GM18520 (cell line): ENCODE data around the gene CFAP210.
"Not testable (repeated sequence)": the region's sequence is repeated elsewhere in the genome, so short reads cannot be mapped to it uniquely, and the experiment has no call there.

Source experiments
- ATAC-seq: cut with Tn5 transposase; IDR thresholded peaks from one replicate; pipeline ENCODE4 v1.9.1; 2021; ENCODE audit not compliant: unreplicated experiment

The CFAP210 gene

DNA sequence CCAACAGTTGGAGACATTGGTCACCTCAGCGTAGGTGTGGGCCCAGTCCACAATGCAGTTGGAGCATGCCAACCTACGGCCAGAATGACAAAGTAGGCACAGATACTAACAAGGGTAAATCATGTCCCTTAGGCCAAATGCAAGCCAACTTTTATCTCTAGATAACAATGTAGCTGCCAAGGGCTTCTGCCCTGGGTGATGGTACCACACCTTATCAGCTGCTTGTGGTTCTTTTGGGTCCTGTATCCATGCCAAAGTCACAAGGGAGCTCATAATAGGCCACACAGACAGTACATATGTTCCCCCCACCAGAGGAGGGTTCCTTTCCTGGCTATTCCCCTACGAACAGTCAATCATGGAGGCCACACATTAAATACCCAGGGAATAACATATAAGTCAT, 19.1 kb upstream of the CFAP210 start:
- ATAC-seq, result no peak

DNA sequence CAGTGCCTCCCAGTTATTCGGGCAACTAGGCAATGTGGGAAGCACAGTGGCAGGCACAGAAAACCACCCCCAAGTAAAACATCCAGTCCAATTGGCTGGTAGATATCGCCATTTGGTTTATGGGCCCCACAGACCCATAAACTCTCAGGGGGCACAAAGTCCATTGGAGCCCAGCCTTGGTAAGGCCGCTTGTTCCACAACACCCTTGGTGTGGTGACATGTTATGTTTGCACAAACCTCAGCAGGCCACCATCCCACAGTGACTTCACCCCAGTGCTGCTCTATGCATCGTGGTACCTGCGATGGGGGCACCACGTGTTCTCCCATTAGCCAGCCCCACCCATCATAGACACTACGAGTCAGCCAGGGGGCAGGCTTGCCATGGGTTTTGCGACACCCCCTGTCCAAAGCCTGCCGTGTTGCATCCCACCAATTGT, 18.6 kb upstream of the CFAP210 start:
- no peak for ATAC-seq

DNA sequence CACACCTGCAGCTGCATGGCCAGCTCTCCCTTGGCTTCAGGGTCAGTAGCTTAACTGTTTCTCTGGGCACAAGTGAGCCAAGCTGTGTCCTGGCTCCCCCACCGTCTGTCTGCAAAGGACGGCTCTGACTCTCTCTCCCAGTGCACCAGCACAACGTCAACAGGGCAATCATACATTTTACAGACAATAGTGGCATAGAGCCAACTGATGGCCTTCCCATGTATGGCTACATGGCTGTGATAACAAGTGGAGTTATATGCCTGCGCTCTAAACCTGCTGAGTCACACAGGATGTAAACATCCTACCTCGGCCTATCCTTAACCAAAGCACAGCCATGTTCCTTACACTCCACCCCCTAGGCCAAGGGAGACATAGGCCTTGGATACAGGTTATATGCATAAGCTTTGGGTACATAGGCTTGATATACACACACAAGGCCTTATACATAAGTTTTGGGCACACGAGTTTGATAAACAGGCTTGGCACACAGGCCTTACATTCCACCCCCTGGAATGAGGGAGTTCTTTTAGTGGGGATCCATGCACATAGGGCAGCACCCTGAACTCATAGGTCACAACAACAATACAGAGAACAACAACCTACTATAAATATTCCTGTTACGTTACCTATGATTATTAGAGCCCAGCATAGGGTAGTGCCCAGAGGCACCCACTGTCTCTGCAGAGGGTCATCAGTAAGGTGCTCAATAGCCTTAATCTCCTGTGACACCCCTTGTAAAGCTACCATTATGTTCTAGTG, 17.7 kb upstream of the CFAP210 start:
- ATAC-seq, result no peak

DNA sequence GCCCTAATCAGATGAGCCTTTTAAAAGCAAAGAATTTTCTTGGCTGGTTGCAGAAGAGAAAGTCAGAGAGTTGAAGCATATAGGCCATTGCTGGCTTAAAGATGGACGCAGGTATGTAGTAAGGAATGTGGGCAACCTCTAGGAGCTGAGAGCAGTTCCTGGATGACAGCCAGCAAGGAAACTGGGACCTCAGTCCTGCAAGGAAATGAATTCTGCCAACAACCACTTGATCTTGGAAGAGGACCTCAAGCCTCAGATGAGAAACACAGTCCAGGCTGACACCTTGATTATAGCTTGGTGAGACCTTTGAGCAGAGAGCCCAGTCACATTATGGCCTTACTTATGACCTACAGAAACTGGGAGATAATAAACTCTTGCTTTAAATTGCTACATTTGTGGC, 15.8 kb upstream of the CFAP210 start:
- ATAC-seq, result no peak

DNA sequence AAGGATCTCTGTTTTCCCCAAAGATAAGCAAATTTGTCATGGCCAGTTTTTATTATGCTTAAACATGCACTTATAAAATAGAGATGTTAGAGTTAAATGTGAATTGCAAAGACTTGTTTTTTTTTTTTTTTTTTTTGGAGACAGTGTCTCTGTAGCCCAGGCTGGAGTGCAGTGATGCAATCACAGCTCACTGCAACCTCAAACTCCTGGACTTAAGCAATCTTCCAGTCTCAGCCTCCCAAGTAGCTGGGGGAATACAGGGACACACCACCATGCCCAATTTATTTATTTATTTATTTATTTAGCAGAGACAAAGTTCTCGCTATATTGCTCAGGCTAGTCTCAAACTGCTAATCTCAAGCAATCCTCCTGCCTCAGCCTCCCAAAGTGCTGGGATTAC, 15.1 kb upstream of the CFAP210 start:
- no peak for ATAC-seq

DNA sequence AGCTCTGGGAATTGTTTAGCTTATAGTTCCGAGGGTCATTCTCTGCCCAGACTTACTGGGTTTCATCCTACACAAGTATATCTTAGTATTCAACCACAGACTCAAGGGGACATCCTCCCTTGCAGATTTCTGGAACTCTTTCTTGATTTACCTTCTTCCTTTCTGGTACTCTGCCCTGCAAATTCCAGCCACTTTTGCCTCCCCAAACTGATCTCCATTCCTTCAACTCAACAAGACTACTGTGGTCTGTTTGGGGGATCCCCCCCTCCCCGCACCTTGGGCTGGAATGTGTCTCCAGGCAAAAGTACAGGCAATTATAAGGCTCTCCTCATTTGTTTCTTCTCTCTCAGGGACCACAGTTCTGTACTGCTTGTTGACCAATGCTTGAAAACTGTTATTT, 13.4 kb upstream of the CFAP210 start:
- ATAC-seq, result no peak

DNA sequence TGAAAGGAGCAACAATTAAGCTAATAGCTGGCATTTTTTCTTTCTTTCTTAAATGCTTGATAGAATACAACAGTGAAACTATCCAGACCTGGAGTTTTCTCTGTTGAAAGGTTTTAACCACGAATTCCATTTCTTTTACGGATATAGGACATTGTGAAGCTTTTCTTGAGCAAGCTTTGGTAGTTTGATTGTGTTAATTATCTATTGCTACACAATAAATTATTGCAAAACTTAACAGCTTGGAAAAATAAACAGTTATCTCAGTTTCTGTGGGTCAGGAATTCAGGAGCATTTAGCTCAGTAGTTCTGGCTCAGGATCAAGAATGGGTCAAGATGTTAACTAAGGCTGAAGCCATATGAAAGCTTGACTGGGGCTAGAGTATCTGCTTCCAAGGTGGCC, 11.7 kb upstream of the CFAP210 start:
- no peak for ATAC-seq

DNA sequence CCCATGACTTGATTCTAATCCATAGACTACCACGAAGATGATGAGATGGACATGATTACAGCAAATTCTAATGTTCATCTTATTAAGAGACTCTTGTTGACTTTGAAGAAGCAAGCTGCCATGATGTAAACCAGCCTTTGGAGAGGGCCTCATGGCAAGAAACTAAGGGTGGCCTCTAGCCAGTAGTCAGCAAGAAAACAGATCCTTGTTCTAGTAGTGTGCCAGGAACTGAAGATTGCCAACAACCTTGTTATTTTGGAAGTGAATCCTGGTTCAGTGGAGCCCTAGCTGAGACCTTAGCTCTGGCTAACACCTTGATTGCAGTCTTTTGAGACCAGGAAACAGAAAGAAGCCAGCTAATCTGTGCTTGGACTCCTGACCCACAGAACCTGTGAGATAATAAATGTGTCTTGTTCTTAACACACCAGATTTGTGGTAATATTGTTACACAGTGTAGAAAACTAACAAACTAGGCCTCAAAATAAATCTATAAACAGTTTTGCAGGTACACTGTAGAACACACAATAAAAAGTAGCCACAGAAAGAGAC, 10.0 kb upstream of the CFAP210 start:
- ATAC-seq, result no peak

DNA sequence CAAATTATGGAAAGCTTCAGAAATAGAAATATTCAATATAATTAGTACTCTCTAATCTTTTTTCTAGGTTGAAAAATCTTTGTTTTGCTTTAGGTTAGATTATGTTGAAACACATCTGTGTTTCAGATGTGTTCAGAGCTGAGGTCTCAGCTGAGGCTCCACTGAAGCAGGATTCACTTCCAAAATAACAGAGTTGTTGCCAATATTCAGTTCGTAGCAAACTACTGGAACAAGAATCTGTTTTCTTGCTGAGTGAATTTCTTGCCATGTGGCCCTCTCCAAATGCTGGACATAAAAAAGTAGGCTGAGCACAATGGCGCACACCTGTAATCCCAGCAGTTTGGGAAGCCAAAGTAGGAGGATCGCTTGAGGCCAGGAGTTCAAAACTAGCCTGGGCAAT, 8.8 kb upstream of the CFAP210 start:
- no peak for ATAC-seq

DNA sequence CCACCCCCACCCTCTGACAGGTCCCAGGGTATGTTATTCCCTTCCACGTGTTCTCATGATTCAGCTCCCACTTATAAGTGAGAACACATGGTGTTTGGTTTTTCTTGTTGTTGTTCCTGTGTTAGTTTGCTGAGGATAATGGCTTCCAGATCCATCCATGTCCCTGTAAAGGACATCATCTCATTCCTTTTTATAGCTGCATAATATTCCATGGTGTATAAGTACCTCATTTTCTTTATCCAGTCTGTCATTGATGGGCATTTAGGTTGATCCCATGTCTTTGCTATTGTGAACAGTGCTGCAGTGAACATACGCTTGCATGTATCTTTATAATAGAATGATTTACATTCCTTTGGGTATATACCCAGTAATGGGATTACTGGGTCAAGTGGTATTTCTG, 5.0 kb upstream of the CFAP210 start:
- ATAC-seq, result not testable (repeated sequence)

DNA sequence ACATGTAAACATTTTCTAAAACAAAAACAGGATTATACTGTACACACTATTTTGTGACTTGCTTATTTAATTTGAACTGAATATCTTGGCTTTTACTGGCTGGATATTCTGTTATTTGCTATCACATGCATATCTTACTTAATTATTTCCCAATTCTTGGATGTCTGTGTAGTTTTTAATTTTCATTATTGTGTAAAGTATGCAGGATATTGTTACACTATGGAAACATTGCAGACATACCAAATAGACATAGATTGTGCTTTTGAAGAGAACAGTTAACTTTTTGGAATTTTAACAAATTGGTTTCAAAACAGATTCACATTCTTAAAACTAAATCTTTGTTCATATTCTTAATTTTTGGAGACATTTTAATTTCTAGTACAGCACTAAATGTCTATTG, 2.2 kb upstream of the CFAP210 start:
- ATAC-seq, result no peak

DNA sequence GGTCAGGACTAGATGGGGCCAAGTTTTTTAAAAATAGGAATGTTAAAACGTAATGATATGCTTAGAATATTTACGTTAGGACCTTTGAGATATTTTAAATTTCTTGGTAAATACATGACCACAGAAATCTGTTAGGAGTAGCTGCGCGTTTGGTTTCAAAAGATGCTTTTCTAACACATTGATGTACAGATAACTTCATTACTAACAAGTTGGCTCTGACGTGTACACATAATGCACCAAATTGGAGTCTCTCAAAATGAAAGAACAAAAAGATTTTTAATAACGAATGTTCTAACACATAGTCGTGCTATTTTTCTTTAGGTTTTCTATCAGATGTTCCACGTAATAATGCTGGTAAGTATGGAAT, 672 bp upstream of the CFAP210 start:
- no peak for ATAC-seq

DNA sequence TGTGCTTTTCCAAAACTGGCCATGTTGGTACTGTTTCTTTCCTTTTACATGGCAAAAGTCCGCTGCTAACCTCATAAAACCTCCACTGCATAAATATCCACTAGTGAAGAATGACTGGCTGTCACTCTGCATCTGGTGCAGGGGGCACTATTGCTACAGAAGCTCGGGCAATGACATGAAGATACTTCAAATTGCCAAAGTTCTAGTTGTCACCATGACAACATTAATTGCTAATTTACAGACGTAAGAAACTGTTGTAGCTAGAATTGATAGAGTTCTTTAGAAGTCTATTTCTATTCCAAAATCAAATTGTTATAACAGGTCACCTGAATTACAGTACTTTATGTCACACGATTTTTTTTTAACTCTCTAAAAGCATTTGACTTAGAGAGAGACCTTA, 845 bp downstream of the CFAP210 start:
- ATAC-seq, result no peak

DNA sequence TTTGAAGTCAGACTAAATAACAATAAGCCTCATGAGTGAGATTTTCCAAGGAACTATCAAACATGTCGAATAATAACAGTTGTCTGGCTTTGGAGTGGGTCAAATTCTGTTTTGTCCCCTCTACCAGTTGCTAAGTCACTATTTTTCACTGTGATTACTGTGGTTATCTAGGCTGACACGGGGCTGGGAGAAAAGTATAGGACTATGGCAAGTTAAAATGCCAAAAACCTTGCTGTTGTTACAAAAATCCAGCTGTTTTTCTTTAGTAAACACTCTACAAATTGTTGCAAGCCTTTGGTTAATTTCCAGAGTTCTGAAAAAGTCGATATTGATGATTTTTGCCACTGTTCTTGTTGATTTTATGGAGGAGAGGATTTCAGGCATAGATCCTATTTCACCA, 1.5 kb downstream of the CFAP210 start:
- no peak for ATAC-seq

DNA sequence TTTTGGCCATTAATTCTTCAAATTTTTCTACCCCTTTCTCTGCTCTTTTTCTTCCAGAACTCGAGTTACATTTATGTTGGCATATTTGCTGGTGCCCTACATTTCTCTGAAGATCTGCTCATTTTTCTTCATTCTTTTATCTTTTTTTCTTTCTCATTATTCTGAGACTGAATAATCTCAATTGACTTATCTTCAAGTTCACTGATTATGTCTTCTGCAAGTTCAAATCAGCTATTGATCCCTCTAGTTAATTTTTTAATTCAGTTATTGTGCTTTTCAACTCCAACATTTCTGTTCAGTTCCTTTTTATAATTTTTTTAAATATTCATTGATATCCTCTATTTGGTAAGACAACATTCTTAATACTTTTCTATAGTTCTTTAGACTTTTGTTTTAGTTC, 3.2 kb downstream of the CFAP210 start:
- ATAC-seq, result no peak

DNA sequence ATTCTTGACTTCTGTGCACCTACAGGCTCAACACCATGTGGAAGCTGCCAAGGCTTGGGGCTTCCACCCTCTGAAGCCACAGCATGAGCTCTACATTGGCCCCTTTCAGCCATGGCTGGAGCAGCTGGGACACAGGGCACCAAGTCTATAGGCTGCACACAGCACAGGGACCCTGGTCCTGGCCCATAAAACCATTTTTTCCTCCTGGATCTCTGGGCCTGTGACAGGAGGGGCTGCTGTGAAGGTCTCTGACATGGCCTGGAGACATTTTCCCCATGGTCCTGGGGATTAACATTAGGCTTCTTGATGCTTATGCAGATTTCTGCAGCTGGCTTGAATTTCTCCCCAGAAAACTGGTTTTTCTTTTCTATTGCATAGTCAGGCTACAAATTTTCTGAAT, 6.3 kb downstream of the CFAP210 start:
- not testable (repeated sequence) for ATAC-seq

DNA sequence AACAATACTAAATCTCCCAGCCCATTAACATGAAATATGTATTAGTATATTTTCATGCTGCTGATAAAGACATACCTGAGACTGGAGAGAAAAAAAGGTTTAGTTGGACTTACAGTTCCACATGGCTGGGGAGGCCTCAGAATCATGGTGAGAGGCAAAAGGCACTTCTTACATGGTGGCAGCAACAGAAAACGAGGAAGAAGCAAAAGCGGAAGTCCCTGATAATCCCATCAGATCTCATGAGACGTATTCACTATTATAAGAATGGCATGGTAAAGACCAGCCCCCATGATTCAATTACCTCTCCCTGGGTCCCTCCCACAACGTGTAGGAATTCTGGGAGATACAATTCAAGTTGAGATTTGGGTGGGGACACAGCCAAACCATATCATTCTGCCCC, 7.4 kb downstream of the CFAP210 start:
- not testable (repeated sequence) for ATAC-seq

DNA sequence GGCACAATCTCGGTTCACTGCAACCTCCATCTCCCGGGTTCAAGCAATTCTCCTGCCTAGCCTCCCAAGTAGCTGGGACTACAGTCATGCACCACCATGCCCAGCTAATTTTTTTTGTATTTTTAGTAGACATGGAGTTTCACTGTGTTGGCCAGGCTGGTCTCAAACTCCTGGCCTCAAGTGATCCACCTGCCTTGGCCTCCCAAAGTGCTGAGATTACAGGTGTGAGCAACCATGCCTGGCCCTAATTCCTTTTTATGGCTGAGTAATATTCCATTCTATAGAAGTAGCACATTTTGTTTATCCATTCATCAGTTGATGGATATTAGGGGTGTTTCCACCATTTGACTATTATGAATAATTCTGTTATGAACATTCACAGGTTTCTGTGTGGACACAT, 9.5 kb downstream of the CFAP210 start:
- ATAC-seq, result not testable (repeated sequence)

DNA sequence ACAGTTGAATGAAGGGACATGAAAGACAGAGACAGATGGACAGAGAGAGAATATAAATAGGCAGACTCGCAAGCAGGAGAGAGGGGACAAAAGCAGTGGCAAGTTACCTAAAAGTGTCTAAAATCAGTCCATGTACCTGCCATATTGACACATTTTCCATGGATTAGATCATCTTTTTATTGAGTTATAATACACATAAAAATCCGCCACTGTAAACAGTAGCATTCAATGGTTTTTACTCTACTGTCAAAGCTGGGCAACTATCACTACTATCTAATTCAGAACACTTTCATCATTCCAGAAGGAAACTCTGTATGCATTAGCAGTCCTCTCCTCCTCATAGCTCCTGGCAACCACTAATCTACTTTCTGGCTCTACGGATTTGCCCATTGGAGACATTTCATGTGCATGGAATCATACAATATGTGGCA, 10.1 kb downstream of the CFAP210 start:
- no peak for ATAC-seq

DNA sequence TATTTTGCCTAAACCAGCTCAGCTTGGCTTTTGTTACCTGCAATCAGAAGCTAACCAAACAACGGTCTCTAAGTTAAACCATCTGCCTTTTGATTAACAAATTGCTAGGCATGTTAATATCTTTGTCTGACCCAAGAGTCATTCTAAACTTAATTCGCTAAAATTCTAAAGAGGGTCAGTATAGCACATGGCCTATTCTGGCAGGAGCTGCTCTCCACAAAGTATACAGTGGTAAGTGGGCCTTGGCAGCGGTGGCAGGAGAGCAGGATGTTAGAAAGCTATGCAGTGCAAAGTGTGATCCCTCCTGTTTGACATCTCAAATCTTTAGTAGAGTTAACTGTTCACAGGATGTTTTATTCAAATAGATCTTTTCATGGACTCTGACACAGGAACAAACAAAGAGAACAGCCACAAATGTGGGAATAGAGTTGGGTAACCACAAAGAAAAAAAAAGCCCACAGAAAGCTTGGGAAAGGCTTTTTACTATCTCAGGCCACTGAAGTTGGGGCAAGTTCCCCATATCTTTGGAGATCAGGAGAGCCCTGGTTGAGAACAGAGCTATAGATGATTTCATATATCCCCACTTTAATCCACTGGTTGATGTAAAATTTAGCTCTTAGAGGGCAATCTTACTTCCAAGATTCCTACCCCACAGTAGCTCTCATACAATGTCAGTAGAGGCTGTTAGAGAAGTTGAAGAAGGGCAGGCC, 10.6 kb downstream of the CFAP210 start:
- no peak for ATAC-seq

DNA sequence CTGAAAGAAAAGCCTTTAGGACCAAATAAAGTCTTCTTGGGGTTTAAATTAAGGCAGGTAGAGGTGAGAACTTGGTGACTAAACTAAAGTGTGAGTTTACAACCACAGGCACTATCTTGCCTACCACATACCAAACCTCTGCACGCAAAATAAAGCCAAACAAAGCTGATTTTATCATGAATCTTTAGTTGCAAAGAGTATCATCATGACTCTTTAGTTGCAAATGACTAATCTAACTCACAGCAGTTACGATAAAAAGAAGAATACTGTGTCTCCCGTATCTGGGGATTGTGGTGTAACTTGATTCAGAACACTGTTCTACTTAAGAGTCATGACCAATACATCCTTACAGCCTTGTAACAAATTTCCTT, 11.2 kb downstream of the CFAP210 start:
- no peak for ATAC-seq

DNA sequence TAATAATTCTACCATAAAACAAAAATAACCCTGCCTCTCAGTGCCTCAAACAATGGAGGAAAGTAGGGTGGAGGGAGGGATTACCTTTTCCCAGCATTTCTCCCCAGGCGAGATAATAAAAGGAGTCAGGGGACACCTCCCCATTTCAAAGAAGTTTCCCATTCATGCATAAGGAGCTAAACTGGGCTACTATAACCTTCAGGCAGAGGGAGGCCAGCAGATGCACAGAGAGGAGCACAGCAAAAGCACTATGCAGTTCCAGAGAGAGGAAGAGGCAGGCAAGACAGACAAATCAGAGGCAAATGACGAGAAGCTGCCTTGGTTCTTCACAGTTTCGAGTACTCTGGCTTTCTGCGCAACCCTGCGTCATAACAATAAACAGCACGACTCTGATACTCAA, 17.4 kb downstream of the CFAP210 start:
- ATAC-seq, result no peak
